A549 treated with CpdA at 1 μM for 4 hours (cell line): ENCODE results near the gene TBC1D8B. TPM values are rescaled to one million over a fixed set of nuclear protein-coding genes. Genes with fewer than 3 reads are reported as not detected.

Experiments used
- total RNA-seq: library from RNA; stranded (reverse); fragments of 200-300 nt; extraction: Qiagen RNA extraction; gene quantifications from 5 replicates; pipeline ENCODE4 v1.2.3, GENCODE V29; 2022; ENCODE audit warnings: low read depth

TBC1D8B gene
- total RNA-seq, result 1.3 to 2.0 TPM (median 1.8 TPM) in 5 replicates

DNA sequence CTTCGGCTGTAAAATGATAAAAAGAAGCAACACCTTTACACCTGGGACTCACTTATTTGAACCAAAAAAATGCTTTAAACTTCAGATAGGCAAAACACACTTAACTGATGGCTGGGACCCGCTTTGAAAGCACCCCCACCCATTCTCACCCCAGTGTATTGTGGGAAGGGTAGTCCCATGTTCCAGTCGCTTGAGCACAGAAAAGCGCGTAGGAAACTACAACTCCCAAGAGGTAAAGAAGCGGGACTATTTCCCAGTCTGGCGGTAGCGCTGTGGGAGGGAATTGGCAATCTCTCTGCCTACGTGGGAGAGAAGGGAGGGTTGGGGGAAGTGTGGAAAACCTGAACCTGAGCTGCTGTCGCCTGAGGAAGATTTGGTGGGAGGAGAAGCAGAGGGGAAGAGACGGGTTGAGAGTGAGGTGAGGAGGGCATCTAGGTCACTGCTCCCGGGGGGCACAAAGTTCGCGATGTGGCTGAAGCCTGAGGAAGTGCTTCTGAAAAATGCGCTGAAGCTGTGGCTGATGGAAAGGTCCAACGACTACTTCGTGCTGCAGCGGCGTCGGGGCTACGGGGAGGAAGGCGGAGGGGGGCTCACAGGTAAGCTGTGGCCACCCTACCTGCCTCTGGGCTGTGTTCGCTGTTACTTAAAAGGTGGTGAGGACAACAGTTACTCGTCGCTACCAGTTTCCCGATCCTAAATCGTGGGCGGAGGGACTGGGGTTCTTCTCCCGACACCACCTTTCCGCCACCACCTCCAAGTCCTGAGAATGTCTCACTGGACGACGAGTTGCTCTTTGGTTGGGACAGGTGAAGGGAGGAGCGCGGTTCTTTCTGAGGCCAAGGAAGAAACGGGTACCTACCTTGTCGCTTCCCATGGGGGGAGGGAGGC is at the start of gene TBC1D8B:
TBC1D8B (plus strand) TSS at position 286 of the 888 bp plus-strand sequence; CDS start at position 467, 181 bp downstream.

DNA sequence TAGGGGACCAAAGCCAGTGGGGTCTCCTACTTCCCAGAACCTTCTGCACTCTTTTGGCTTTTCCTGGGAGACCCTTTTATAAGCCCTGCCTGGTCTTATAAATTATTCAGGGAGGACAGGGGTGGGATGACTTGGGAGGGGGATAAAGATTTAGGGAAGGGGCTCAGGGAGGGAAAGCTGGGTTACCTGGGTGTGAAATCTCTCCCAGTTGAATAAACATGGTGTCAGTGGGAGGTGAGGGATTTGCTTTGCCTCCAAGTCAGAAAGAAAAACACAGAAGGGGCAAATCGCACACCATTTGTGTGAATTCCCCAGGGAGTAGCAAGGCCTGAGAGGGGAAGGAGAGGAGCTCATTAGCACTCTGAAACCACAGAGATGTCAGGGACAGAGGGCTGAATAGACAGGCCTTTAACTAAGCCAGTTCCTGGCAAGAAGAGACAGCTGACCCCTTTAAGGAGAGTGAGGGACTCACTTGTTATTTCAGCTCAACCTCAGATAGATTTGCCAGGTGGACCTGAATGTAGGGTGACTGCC is 100.9 kb downstream of the TBC1D8B start, which contains the start of gene RIPPLY1:
RIPPLY1 (minus strand) TSS at position 51 of the 534 bp plus-strand sequence. CDS start 54 bp downstream, outside the sequence.

GRCh38 chrX:106919932-106920452 is 117.5 kb downstream of the TBC1D8B start, which contains the start of gene CLDN2:
CLDN2 (plus strand) TSS chrX:106920402; CDS start chrX:106928229, 7,827 bp downstream.

Other genes starting within 250 kb of the TBC1D8B start
- gene RADX, start 190.7 kb upstream of the TBC1D8B start, total RNA-seq, result 0.05 to 0.12 TPM (median 0.06 TPM) in 3 of 5 replicates, not detected in the others
- 0.05 to 0.07 TPM (median 0.06 TPM) in 3 of 5 replicates, not detected in the others for gene RNF128, start 76.0 kb upstream of the TBC1D8B start, total RNA-seq
- 0.07 to 0.14 TPM in 2 of 5 replicates, not detected in the others for gene RIPPLY1, start 100.7 kb downstream of the TBC1D8B start, total RNA-seq
- 7.9 to 10.0 TPM (median 8.7 TPM) in 5 replicates for gene CLDN2, start 117.7 kb downstream of the TBC1D8B start, total RNA-seq
- 32.8 to 54.1 TPM (median 37.2 TPM) in 5 replicates for gene MORC4, start 197.5 kb downstream of the TBC1D8B start, total RNA-seq